OCI-LY3 (cell line): Measurements from ENCODE around the gene NR6A1.

Source experiments
- H2AFZ ChIP-seq: fragments of 200-600, 300-600 bp; shearing (Covaris generic); 2 replicates; pipeline ENCODE4 v1.6.0; 2014; ENCODE audit warnings: antibody characterized with exemption, low read depth, low read length
- H3K27ac ChIP-seq: fragments of 200-600, 300-600 bp; sonication (generic); 2 replicates; pipeline ENCODE4 v1.5.1; 2014; ENCODE audit warnings: mild to moderate bottlenecking, low read length, moderate library complexity, mixed read lengths
- H3K27me3 ChIP-seq: fragments of 200-600, 300-600 bp; sonication (generic); 2 replicates; pipeline ENCODE4 v1.6.1; 2014; ENCODE audit warnings: low read depth, low read length, mixed read lengths
- H3K36me3 ChIP-seq: fragments of 200-600, 300-600 bp; sonication (generic); replicated peaks from 2 replicates; pipeline ENCODE3; 2014; ENCODE audit warnings: low read depth, low read length, mixed read lengths
- H3K4me1 ChIP-seq: fragments of 300-600, 200-600 bp; sonication (generic); 2 replicates; pipeline ENCODE4 v1.6.1; 2014; ENCODE audit warnings: low read length, mixed read lengths
- H3K4me2 ChIP-seq: fragments of 200-600, 300-600 bp; sonication (generic); 2 replicates; pipeline ENCODE4 v1.6.1; 2014; ENCODE audit warnings: low read length, mixed read lengths
- H3K4me3 ChIP-seq: fragments of 300-600, 200-600 bp; sonication (generic); 2 replicates; pipeline ENCODE4 v1.5.1; 2014; ENCODE audit warnings: antibody characterized with exemption, mild to moderate bottlenecking, low read length, moderate library complexity
- H3K79me2 ChIP-seq: fragments of 300-600, 200-600 bp; shearing (Covaris generic); 2 replicates; pipeline ENCODE4 v1.6.1; 2014; ENCODE audit warnings: mild to moderate bottlenecking, low read length, mixed read lengths
- H3K9ac ChIP-seq: fragments of 300-600, 200-600 bp; shearing (Covaris generic); 2 replicates; pipeline ENCODE4 v1.6.0; 2014; ENCODE audit warnings: mild to moderate bottlenecking, low read length, moderate library complexity
- H3K9me3 ChIP-seq: fragments of 200-600, 300-600 bp; shearing (Covaris generic); 2 replicates; pipeline ENCODE4 v1.6.1; 2014; ENCODE audit warnings: low read length, mixed read lengths; ENCODE audit not compliant: insufficient read depth
- H4K20me1 ChIP-seq: fragments of 200-600, 300-600 bp; sonication (generic); 2 replicates; pipeline ENCODE4 v1.6.1; 2016; ENCODE audit warnings: low read length, mixed read lengths; ENCODE audit not compliant: insufficient read depth
- CTCF ChIP-seq: fragments of 200-600, 300-600 bp; sonication (generic); IDR thresholded peaks from 2 replicates; pipeline ENCODE4 v1.5.1; 2014; ENCODE audit warnings: antibody characterized with exemption, low read length, low read depth
- EZH2phosphoT487 ChIP-seq: fragments of 200-600 bp; shearing (Covaris generic); IDR thresholded peaks from 2 replicates; pipeline ENCODE4 v1.6.1; 2018; ENCODE audit warnings: antibody characterized with exemption, mixed run types, low read depth

The NR6A1 gene

GRCh38 chr9:124771021-124771866 lies at the start of gene NR6A1:
Gene NR6A1 (minus strand): TSS chr9:124771311.
- H3K4me2 ChIP-seq, result peak within 1 kb of the TSS; percentile 73
- H3K9ac ChIP-seq, result peak within 1 kb of the TSS; percentile 91
- H3K9me3 ChIP-seq, result no peaks in the 10 kb centered on the region
- no peaks in the 10 kb centered on the region for H3K27me3 ChIP-seq
- H3K4me1 ChIP-seq, result peaks cover 56% of the 10 kb centered on the region
- H3K79me2 ChIP-seq, result peaks cover 42% of the 10 kb centered on the region
- peak within 1 kb of the TSS; percentile 81 for H3K27ac ChIP-seq
- H2AFZ ChIP-seq, result peak within 1 kb of the TSS; percentile 48
- peak within 1 kb of the TSS; percentile 91 for H3K4me3 ChIP-seq
- no peaks in the 10 kb centered on the region for H3K36me3 ChIP-seq
- TF ChIP-seq EZH2phosphoT487 (no peak), CTCF (peak; percentile 38)
- peaks cover 33% of the 10 kb centered on the region for H4K20me1 ChIP-seq

- Histone ChIP-seq H3K9ac (peak overlapping the region; percentile 50), H3K27me3 (no peaks in the 10 kb centered on the region), H3K36me3 (no peaks in the 10 kb centered on the region), H3K9me3 (no peaks in the 10 kb centered on the region), H4K20me1 (no peaks in the 10 kb centered on the region), H3K79me2 (no peaks in the 10 kb centered on the region), H3K4me1 (peaks cover 27% of the 10 kb centered on the region), H3K4me2 (peak overlapping the region; percentile 62), H3K4me3 (peak overlapping the region; percentile 52), H2AFZ (peak overlapping the region; percentile 91), H3K27ac (peak overlapping the region; percentile 56)
- TF ChIP-seq EZH2phosphoT487 (no peak), CTCF (peak; percentile 9; the same call in 1 of the 2 replicates)
These were observed 47.5 kb upstream of the NR6A1 start for GRCh38 chr9:124818431-124819281.

- Histone ChIP-seq H4K20me1 (no peaks in the 10 kb centered on the region), H2AFZ (no peak overlapping the region), H3K4me3 (no peak overlapping the region), H3K27ac (no peak overlapping the region), H3K9ac (no peak overlapping the region), H3K4me2 (no peak overlapping the region), H3K27me3 (no peaks in the 10 kb centered on the region), H3K36me3 (no peaks in the 10 kb centered on the region), H3K4me1 (peaks cover 18% of the 10 kb centered on the region), H3K79me2 (no peaks in the 10 kb centered on the region), H3K9me3 (no peaks in the 10 kb centered on the region)
- TF ChIP-seq CTCF (no peak), EZH2phosphoT487 (no peak)
These were observed 44.5 kb upstream of the NR6A1 start for GRCh38 chr9:124815601-124816000.

- H3K4me1 ChIP-seq, result peaks cover 14% of the 10 kb centered on the region
- H3K27ac ChIP-seq, result no peak overlapping the region
- H2AFZ ChIP-seq, result no peak overlapping the region
- H3K36me3 ChIP-seq, result no peaks in the 10 kb centered on the region
- H3K27me3 ChIP-seq, result no peaks in the 10 kb centered on the region
- no peaks in the 10 kb centered on the region for H4K20me1 ChIP-seq
- H3K4me2 ChIP-seq, result no peak overlapping the region
- no peak overlapping the region for H3K9ac ChIP-seq
- H3K4me3 ChIP-seq, result no peak overlapping the region
- no peaks in the 10 kb centered on the region for H3K79me2 ChIP-seq
- no peaks in the 10 kb centered on the region for H3K9me3 ChIP-seq
- TF ChIP-seq CTCF (no peak), EZH2phosphoT487 (no peak)
These were observed 43.0 kb upstream of the NR6A1 start for GRCh38 chr9:124814164-124814535.
